GM15510 (cell line): ENCODE measurements around the gene BET1.

Source experiments
- POLR2A ChIP-seq: IDR thresholded peaks from 3 replicates; pipeline ENCODE4 v1.6.1; 2011; ENCODE audit warnings: borderline replicate concordance; ENCODE audit not compliant: insufficient read length; ENCODE audit errors: extremely low read depth

BET1 gene

GRCh38 chr7:93984024-93984423 is 20.1 kb downstream of the BET1 start:
- no peak for TF ChIP-seq POLR2A

- TF ChIP-seq POLR2A: no peak
Observed at GRCh38 chr7:93981480-93981874, 22.7 kb downstream of the BET1 start.

- no peak for TF ChIP-seq POLR2A
Observed at GRCh38 chr7:93980744-93981479, 23.2 kb downstream of the BET1 start.

GRCh38 chr7:93977211-93977950 is 26.8 kb downstream of the BET1 start:
- TF ChIP-seq POLR2A: no peak

- TF ChIP-seq POLR2A: no peak
Observed at GRCh38 chr7:93973134-93973533, 31.0 kb downstream of the BET1 start.

- no peak for TF ChIP-seq POLR2A
Observed at GRCh38 chr7:93972029-93972725, 32.0 kb downstream of the BET1 start.

- TF ChIP-seq POLR2A: no peak
Observed at GRCh38 chr7:93968911-93969620, 35.1 kb downstream of the BET1 start.

GRCh38 chr7:93964813-93965212 is 39.3 kb downstream of the BET1 start:
- TF ChIP-seq POLR2A: no peak

GRCh38 chr7:93964262-93964661 is 39.9 kb downstream of the BET1 start:
- no peak for TF ChIP-seq POLR2A

- no peak for TF ChIP-seq POLR2A
Observed at GRCh38 chr7:93960986-93961385, 43.2 kb downstream of the BET1 start.

GRCh38 chr7:93958651-93959050 is 45.5 kb downstream of the BET1 start:
- TF ChIP-seq POLR2A: no peak

- no peak for TF ChIP-seq POLR2A
Observed at GRCh38 chr7:93958216-93958615, 45.9 kb downstream of the BET1 start.

GRCh38 chr7:93957767-93958166 is 46.4 kb downstream of the BET1 start:
- TF ChIP-seq POLR2A: no peak

- no peak for TF ChIP-seq POLR2A
Observed at GRCh38 chr7:93955304-93955703, 48.9 kb downstream of the BET1 start.

GRCh38 chr7:93949423-93949822 is 54.7 kb downstream of the BET1 start:
- no peak for TF ChIP-seq POLR2A
